ENCODE data around the gene CEP41.

CEP41 gene

DNA sequence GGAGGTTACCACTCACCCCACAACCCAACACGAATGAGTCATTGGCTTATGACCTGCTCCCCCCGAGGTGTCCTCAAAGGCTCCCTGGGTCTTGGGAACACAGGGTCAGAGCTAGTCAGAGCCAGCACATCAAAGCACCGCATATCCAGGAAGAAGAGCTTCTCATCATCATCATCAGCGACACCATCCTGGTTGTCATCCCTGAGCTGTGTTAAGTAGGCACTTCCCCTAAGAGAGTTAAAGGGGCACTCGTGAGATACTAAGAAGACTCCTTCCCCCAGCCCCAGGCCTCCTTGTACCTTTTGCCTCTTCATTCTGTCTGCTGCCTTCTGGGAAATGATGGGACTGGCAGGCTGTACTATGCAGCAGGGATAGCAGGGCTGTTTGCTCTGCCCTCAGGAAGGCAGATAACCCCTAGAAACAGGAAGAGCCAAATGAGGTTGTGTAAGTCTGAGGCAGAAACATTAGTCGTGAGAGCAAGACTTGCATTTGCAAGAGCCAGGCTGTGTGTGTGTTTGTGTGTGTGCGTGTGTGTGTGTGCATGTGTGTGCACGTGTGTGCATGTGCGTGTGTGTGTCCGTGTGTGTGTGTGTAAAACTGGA is 71.6 kb downstream of the CEP41 start:
- DNase-seq (no peak), ATAC-seq (no peak)

DNA sequence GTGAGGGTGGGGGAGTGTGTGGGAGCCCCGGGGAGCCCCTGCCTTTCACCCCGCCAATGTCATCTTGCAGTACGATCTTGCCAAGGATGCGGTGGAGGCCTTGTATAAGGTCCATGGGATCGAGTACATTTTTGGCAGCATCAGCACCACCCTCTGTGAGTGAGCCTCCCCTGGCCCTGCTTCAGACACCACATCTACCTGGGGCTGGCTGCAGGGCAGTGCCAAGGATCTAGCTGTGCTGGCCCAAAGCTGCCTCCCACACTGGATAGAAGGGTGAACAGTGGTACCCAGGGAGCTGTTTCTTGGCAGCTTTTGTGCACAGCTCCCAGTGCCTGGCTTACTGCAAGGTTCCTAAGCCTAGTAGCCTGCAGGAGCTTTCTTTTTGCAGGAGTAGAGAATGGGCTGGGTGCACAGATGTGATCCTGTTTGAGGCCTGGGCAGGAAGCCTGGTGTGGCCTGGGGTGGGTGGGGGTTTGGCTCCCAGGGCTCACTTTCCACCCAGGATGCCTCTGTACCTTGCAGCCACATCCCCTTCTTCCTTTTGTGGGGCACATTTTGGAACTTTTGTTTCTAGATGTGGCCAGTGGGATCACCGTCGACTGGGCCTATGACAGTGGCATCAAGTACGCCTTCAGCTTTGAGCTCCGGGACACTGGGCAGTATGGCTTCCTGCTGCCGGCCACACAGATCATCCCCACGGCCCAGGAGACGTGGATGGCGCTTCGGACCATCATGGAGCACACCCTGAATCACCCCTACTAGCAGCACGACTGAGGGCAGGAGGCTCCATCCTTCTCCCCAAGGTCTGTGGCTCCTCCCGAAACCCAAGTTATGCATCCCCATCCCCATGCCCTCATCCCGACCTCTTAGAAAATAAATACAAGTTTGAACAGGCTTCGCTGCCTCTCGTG is 72.7 kb downstream of the CEP41 start:
- DNase-seq (no peak), ATAC-seq (no peak)

GRCh38 chr7:130367088-130367755 is 73.6 kb downstream of the CEP41 start:
- ATAC-seq = no peak
- no peak for DNase-seq

GRCh38 chr7:130366564-130366963 is 74.3 kb downstream of the CEP41 start:
- ATAC-seq = no peak
- no peak for DNase-seq

DNA sequence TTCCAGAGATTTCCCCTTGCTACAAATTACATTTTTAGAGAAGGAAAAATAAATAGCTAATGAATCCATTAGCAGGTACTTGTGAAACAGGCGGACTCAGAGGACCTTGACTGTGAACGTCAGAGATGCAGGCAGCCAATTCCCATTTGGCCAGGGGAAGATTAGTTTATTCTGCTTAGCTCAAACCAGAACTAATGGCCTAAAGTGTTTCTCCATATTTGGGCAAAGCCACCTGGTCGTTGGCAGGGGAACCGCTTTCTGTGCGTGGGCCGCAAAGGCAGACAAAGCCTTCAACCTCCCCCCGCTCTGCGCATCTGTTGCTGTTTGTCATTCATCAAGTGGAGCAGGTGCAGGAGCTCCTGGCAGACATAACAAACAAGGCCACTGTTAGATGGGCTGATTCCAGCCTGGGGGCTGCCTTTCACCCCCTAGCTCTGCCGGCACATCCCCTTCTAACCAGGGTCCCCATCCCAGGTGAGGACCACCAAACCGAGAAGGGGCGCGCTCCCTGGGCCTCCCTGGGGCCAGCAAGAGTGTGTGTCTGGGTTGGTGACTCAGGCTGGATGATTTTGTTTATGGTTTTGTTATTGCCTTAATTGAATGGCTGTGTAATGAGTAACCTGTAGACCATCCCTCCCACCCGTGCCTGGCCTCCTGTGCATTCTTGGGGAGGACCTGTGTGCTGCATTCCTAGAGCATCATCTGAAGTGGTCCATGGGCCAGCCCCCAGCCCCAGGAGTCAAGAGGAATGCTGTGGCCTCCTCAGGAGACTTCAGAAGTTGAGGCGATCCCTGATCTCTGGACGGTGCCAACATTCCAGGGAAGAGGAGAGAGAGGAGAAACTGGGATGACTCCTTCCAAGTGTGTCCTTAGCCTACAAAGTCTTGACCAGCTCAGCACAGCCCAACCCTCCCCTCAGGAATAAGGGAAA is 75.0 kb downstream of the CEP41 start:
- no peak for ATAC-seq
- DNase-seq = no peak

GRCh38 chr7:130365088-130365487 is 75.7 kb downstream of the CEP41 start:
- no peak for DNase-seq
- ATAC-seq = no peak

DNA sequence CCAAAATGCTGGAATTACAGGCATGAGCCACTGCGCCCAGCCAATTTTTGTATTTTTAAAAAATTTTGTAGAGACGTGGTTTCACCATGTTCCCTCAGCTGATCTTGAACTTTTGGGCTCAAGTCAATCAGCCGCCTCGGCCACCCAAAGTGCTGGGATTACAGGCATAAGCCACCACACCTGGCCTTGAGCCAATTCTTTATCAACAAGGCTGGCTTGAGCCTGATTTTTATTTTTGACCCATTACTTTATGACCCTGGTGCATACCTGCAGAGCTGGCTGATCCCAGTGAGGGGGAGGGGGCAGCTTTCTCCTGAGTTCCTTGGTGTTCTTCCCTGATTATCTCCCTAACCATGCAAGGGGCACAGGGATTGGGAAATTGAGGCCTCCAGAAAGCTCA is 76.4 kb downstream of the CEP41 start:
- no peak for ATAC-seq
- no peak for DNase-seq

- peak; percentile 94 for ATAC-seq
Measured at GRCh38 chr7:130363026-130363847, 77.6 kb downstream of the CEP41 start.

GRCh38 chr7:130362251-130362816 is 78.5 kb downstream of the CEP41 start:
- ATAC-seq = no peak
- DNase-seq = no peak

More at GRCh38 chr7:130363026-130363847, 77.6 kb downstream of the CEP41 start:
- peak; percentile 53 for DNase-seq

DNA sequence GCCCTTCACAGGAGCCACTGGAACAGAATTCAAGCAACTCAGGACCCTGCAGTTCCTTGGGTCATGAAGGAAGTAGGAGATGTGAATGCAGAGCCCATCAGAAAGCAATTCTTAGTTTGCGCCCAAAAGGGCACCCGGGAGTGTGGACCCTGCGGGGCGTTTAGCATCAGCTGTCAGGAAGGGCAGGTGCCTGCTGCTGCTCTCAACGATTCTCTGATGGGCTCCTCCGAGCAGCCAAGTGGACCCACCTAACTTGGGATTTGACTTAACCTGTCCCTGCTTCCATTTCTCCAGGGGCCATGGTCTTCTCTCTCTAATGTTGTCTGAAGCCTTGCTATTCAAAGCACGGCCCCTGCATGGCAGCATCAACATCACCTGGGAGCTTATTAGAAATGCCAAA is 79.1 kb downstream of the CEP41 start:
- ATAC-seq = no peak
- DNase-seq = no peak

DNA sequence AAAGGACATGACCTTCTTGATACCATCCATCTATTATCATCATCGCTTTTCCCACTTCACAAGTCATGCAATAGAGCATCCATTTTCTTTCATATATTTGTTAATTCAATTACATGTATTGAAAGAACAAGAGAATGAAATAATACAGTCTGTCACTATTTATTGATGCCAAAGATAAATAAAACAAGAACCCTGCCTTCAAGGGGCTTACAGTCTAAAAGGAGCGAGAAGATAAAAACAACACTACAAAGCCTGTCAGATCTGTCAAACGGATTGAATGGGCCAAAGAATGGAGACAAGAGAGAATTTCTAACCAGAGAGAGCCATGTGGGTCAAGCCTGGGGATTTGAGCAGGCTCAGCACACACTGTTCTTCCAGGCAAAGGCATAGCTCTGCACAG is 80.3 kb downstream of the CEP41 start:
- DNase-seq = no peak
- ATAC-seq = no peak

DNA sequence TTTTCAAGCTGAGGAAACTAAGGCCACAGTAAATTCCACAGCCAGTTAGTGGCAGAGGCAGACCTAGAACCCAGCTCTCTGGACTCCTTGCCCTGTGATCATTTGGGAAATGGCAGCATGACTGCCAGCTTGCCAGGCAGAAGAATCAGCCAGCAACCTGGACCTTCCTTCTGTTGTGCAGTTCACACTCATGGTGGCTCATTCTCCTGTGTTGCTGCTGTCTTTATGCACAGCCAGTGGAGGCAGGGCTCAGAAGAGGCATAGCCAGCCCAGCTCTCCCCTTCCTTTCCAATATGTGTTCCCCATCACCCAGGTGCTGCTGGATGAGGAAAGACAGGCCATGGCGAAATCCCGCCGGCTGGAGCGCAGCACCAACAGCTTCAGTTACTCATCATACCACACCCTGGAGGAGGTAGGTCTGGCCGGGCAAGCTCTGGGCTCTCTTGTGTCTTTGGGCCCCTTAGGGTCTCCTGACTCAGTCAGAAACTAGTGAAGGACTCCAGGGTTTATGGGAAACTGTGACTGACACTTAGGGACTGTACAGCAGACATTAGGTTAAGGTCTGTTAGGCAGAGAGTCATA is 81.4 kb downstream of the CEP41 start:
- DNase-seq (no peak), ATAC-seq (no peak)

GRCh38 chr7:130358471-130358870 is 82.3 kb downstream of the CEP41 start:
- ATAC-seq (no peak), DNase-seq (no peak)

- DNase-seq (no peak), ATAC-seq (no peak)
Measured at GRCh38 chr7:130356876-130357611, 83.8 kb downstream of the CEP41 start.

GRCh38 chr7:130356121-130356875 is 84.5 kb downstream of the CEP41 start:
- DNase-seq = no peak

GRCh38 chr7:130353196-130353595 is 87.6 kb downstream of the CEP41 start:
- DNase-seq = no peak
- no peak for ATAC-seq

More at GRCh38 chr7:130356121-130356875, 84.5 kb downstream of the CEP41 start:
- ATAC-seq = no peak

GRCh38 chr7:130352194-130353074 is 88.4 kb downstream of the CEP41 start:
- DNase-seq (no peak), ATAC-seq (no peak)

GRCh38 chr7:130351791-130352090 is 89.1 kb downstream of the CEP41 start:
- DNase-seq (no peak), ATAC-seq (no peak)

Data from stimulated activated naive CD8-positive, alpha-beta T cell treated with anti-CD3 and anti-CD28 coated beads, Interleukin-15, Interleukin-2, amounts not matched to agents 100 U/mL and 50 U/mL, for 24 hours (primary cell).